C4-2B (cell line): ENCODE results near the gene EXOC8.

Source experiments
- CTCF ChIP-seq: fragments of 450-650 bp; conservative IDR thresholded peaks from 2 replicates; pipeline ENCODE4 v1.5.1; 2017; ENCODE audit warnings: mild to moderate bottlenecking
- ZFX ChIP-seq: fragments of 450-650 bp; IDR thresholded peaks from 2 replicates; pipeline ENCODE4 v1.6.1; 2017

- TF ChIP-seq CTCF (no peak), ZFX (no peak)
Measured at GRCh38 chr1:231357187-231357772, 19.6 kb upstream of the EXOC8 start.
